ENCODE data around the gene DDX4. TPM values are rescaled to one million over a fixed set of nuclear protein-coding genes. Genes with fewer than 3 reads are reported as not detected.

DDX4 gene
- total and polyA plus RNA-seq, 9 of the 15 experiments (the other 6 are each of a cell fraction or from before 2014, with no cell fraction given): not detected

DNA sequence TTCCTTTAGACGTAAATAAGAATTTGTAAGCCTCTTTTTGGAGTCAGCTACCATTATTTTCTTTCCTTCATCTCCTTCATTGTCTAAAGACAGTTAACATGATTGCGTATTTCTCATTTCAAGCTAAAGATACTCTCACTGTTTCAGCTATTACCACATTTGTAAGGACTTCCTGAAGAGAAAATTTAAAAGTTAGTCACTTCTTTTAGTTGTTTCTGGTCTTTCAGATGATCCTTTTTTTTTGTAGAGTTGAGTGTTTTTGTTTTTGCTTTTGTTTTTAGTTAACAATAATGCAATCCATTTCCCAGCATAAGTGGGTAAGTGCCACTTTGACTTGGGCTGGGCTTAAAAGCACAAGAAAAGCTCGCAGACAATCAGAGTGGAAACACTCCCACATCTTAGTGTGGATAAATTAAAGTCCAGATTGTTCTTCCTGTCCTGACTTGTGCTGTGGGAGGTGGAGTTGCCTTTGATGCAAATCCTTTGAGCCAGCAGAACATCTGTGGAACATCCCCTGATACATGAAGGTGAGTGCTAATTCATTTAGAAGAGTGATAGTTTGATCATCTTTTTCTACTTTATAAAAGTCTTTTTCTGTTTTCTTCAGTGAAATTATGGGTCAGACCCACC lies 115.3 kb downstream of the DDX4 start:
- no TSS peak for BruUV-seq (replicated peaks)
- Histone ChIP-seq H2AFZ (ENCODE audit: low read depth, low read length) (no peak overlapping the region), H3K9me1 (ENCODE audit: control insufficient read depth, insufficient read depth, low read length) (no peaks in the 10 kb centered on the region), H3K36me3 (ENCODE audit: control insufficient read depth, insufficient read depth, low read length) (no peaks in the 10 kb centered on the region), H3K9me3 (replicated peaks; ENCODE audit: control insufficient read depth, insufficient read depth, low read depth, low read length) (no peaks in the 10 kb centered on the region), H3K4me3 (no peak overlapping the region), H4K20me1 (replicated peaks; ENCODE audit: control insufficient read depth, insufficient read depth, low read length) (no peaks in the 10 kb centered on the region), H3K27ac (ENCODE audit: extremely low read depth, low read depth, low read length) (no peak overlapping the region), H3K79me2 (ENCODE audit: control insufficient read depth, insufficient read depth, low read length) (no peaks in the 10 kb centered on the region), H3K27me3 (ENCODE audit: control insufficient read depth in 2 of 2, insufficient read depth in 2 of 2, low read length in 2 of 2) (peaks cover 0 to 7% of the 10 kb centered on the region in 2 experiments; a peak in 2 of 5 replicates), H3K4me2 (ENCODE audit: insufficient read depth, low read length) (no peak overlapping the region), H3K9ac (ENCODE audit: insufficient read depth in 1 of 2, low read depth in 2 of 2, low read length in 2 of 2) (no peak overlapping the region), H3K4me1 (replicated peaks in 1 of 2; ENCODE audit: control insufficient read depth in 2 of 2, insufficient read depth in 2 of 2, low read length in 2 of 2) (no peaks in the 10 kb centered on the region)
- TF ChIP-seq MYC (IDR thresholded peaks at IDR 0.05; ENCODE audit: low read depth, low read length) (no peak), MYC (CRISPR knock-in tag; IDR thresholded peaks at IDR 0.05; ENCODE audit: borderline replicate concordance, low read depth) (no peak), ZNF589 (CRISPR knock-in tag; IDR thresholded peaks at IDR 0.05; ENCODE audit: low read depth) (no peak), BHLHE40 (IDR thresholded peaks at IDR 0.05; ENCODE audit: low read length) (no peak), ZNF561 (CRISPR knock-in tag; conservative IDR thresholded peaks at IDR 0.05) (no peak), YBX1 (IDR thresholded peaks at IDR 0.05) (no peak), MAZ (CRISPR knock-in tag; conservative IDR thresholded peaks at IDR 0.05 in 1 of 2, IDR thresholded peaks at IDR 0.05 in 1 of 2) (no peak), SMAD1 (IDR thresholded peaks at IDR 0.05; ENCODE audit: low read depth, low read length, partially characterized antibody) (no peak), TEAD4 (IDR thresholded peaks at IDR 0.05; ENCODE audit: low read length) (no peak), TEAD4 (CRISPR knock-in tag; IDR thresholded peaks at IDR 0.05; ENCODE audit: borderline replicate concordance) (no peak), ZC3H11A (IDR thresholded peaks at IDR 0.05; ENCODE audit: low read depth, low read length) (no peak), MAFG (tag; conservative IDR thresholded peaks at IDR 0.05) (no peak)
- TF ChIP-seq, protein P1, sequence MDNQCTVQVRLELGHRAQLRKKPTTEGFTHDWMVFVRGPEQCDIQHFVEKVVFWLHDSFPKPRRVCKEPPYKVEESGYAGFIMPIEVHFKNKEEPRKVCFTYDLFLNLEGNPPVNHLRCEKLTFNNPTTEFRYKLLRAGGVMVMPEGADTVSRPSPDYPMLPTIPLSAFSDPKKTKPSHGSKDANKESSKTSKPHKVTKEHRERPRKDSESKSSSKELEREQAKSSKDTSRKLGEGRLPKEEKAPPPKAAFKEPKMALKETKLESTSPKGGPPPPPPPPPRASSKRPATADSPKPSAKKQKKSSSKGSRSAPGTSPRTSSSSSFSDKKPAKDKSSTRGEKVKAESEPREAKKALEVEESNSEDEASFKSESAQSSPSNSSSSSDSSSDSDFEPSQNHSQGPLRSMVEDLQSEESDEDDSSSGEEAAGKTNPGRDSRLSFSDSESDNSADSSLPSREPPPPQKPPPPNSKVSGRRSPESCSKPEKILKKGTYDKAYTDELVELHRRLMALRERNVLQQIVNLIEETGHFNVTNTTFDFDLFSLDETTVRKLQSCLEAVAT (IDR thresholded peaks at IDR 0.05): no peak
- TF ChIP-seq, protein P2, sequence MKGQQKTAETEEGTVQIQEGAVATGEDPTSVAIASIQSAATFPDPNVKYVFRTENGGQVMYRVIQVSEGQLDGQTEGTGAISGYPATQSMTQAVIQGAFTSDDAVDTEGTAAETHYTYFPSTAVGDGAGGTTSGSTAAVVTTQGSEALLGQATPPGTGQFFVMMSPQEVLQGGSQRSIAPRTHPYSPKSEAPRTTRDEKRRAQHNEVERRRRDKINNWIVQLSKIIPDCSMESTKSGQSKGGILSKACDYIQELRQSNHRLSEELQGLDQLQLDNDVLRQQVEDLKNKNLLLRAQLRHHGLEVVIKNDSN (CRISPR knock-in tag; IDR thresholded peaks at IDR 0.05): no peak
- TF ChIP-seq, protein P3, sequence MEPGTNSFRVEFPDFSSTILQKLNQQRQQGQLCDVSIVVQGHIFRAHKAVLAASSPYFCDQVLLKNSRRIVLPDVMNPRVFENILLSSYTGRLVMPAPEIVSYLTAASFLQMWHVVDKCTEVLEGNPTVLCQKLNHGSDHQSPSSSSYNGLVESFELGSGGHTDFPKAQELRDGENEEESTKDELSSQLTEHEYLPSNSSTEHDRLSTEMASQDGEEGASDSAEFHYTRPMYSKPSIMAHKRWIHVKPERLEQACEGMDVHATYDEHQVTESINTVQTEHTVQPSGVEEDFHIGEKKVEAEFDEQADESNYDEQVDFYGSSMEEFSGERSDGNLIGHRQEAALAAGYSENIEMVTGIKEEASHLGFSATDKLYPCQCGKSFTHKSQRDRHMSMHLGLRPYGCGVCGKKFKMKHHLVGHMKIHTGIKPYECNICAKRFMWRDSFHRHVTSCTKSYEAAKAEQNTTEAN (CRISPR knock-in tag; IDR thresholded peaks at IDR 0.05): no peak
- TF ChIP-seq, protein P4, sequence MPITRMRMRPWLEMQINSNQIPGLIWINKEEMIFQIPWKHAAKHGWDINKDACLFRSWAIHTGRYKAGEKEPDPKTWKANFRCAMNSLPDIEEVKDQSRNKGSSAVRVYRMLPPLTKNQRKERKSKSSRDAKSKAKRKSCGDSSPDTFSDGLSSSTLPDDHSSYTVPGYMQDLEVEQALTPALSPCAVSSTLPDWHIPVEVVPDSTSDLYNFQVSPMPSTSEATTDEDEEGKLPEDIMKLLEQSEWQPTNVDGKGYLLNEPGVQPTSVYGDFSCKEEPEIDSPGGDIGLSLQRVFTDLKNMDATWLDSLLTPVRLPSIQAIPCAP (CRISPR knock-in tag; IDR thresholded peaks at IDR 0.05; ENCODE audit: borderline replicate concordance): no peak
- ChIA-PET POLR2A (interaction anchor here (0.6 to 1.0 kb wide), 3 partner anchors 73 to 533 kb away, joined by 3 to 5 read pairs (median 3); partner anchors contain the start of gene IL6ST), CTCF (ENCODE audit: low intra/inter-chr PET ratio) (no interaction called here)
- DNase-seq (ENCODE audit: extremely low read depth in 1 of 4, low spot score in 3 of 4) (no peak), FAIRE-seq (no peak), ATAC-seq (no peak)
- WGBS (ENCODE audit: insufficient coverage, low coverage, missing lambda C conversion rate): 0% methylated on average over 3 of the region's 3 CpGs
- in situ Hi-C loops (cut with MboI): no loop called here
- intact Hi-C loops (cut with micrococcal nuclease): no loop called here
